ENCODE results near the gene SEC23A. TPM values are rescaled to one million over a fixed set of nuclear protein-coding genes. Genes with fewer than 3 reads are reported as not detected.
"Not testable (repeated sequence)": the region's sequence is repeated elsewhere in the genome, so short reads cannot be mapped to it uniquely, and the experiment has no call there.

The SEC23A gene
- total and polyA plus RNA-seq, 2 donors (not counting 1 experiment from before 2014, with no cell fraction given), result 13.2 to 52.3 TPM

GRCh38 chr14:39055786-39056474 lies 47.1 kb downstream of the SEC23A start:
- ChIA-PET CTCF (interaction anchor here (1.7 kb wide), 1 partner anchor 21 kb away, joined by 5 read pairs; no protein-coding TSS in a partner anchor), POLR2A (no interaction called here)
- no peak overlapping the region for H3K27ac ChIP-seq (ENCODE audit: low read length in 2 of 2)
- DNase-seq (peak; percentile 26), ATAC-seq (ENCODE audit: low read depth) (no peak)
- TF ChIP-seq CTCF (IDR thresholded peaks at IDR 0.05), result no peak
- no peak for TF ChIP-seq EZH2 (IDR thresholded peaks at IDR 0.05; ENCODE audit: borderline replicate concordance, insufficient read depth, low read depth, low read length, poor library complexity, severe bottlenecking)
- H4K20me1 ChIP-seq (ENCODE audit: control insufficient read depth, insufficient read depth, low read length, poor library complexity, severe bottlenecking), result no peaks in the 10 kb centered on the region
- H3K9me3 ChIP-seq (ENCODE audit: control extremely low read depth in 1 of 3, control insufficient read depth in 2 of 3, insufficient read depth in 1 of 3, low read length in 2 of 3), result peaks cover 18 to 45% (median 29%) of the 10 kb centered on the region in 3 donors
- Mint-ChIP-seq H3K9me3 (ENCODE audit: insufficient read depth) (peaks cover 8% of the 10 kb centered on the region), H3K4me3 (no peak overlapping the region), H3K27ac (no peak overlapping the region), H3K4me1 (peaks cover 12% of the 10 kb centered on the region), H3K27me3 (no peaks in the 10 kb centered on the region)
- no peak overlapping the region for H3K4me2 ChIP-seq (replicated peaks; ENCODE audit: low read depth, low read length, poor library complexity, severe bottlenecking)
- no peak overlapping the region for H2AFZ ChIP-seq (ENCODE audit: insufficient read depth, low read depth, low read length, poor library complexity, severe bottlenecking)
- WGBS (ENCODE audit: insufficient coverage), result 100% methylated on average over 6 of the region's 10 CpGs
- no peak overlapping the region for H3K4me3 ChIP-seq (ENCODE audit: control extremely low read depth in 1 of 5, extremely low read depth in 1 of 5, insufficient read depth in 1 of 5, low read depth in 2 of 5, low read length in 4 of 5)
- H3K36me3 ChIP-seq (replicated peaks in 1 of 2; ENCODE audit: control extremely low read depth in 1 of 2, control insufficient read depth in 1 of 2, extremely low read depth in 1 of 2, insufficient read depth in 2 of 2, low read length in 1 of 2), result peaks cover 27 to 64% of the 10 kb centered on the region in 2 experiments
- H3K27me3 ChIP-seq (replicated peaks in 1 of 4; ENCODE audit: control extremely low read depth in 1 of 4, control insufficient read depth in 3 of 4, insufficient read depth in 4 of 4, low read length in 3 of 4), result no peaks in the 10 kb centered on the region
- H3K4me1 ChIP-seq (ENCODE audit: control insufficient read depth in 2 of 2, insufficient read depth in 2 of 2, low read length in 2 of 2), result peaks cover 6 to 11% of the 10 kb centered on the region in 2 donors
- intact Hi-C loops (cut with micrococcal nuclease), result no loop called here
- H3K79me2 ChIP-seq (ENCODE audit: control insufficient read depth, insufficient read depth, low read length), result peaks cover 3% of the 10 kb centered on the region
- no peak overlapping the region for H3K9ac ChIP-seq (ENCODE audit: low read length)

GRCh38 chr14:39052869-39053454 lies 50.1 kb downstream of the SEC23A start:
- H3K27me3 ChIP-seq (replicated peaks in 1 of 4; ENCODE audit: control extremely low read depth in 1 of 4, control insufficient read depth in 3 of 4, insufficient read depth in 4 of 4, low read length in 3 of 4); CTCF ChIA-PET; H2AFZ ChIP-seq (ENCODE audit: insufficient read depth, low read depth, low read length, poor library complexity, severe bottlenecking); H3K4me3 ChIP-seq (ENCODE audit: control extremely low read depth in 1 of 5, extremely low read depth in 1 of 5, insufficient read depth in 1 of 5, low read depth in 2 of 5, low read length in 4 of 5); ATAC-seq (ENCODE audit: low read depth); H3K27ac ChIP-seq (ENCODE audit: low read length in 2 of 2); H3K27ac Mint-ChIP-seq; H3K4me2 ChIP-seq (replicated peaks; ENCODE audit: low read depth, low read length, poor library complexity, severe bottlenecking); H3K4me1 Mint-ChIP-seq; H3K9ac ChIP-seq (ENCODE audit: low read length); H4K20me1 ChIP-seq (ENCODE audit: control insufficient read depth, insufficient read depth, low read length, poor library complexity, severe bottlenecking); intact Hi-C loops (cut with micrococcal nuclease); DNase-seq; POLR2A ChIA-PET; H3K79me2 ChIP-seq (ENCODE audit: control insufficient read depth, insufficient read depth, low read length); H3K27me3 Mint-ChIP-seq; H3K4me3 Mint-ChIP-seq; H3K4me1 ChIP-seq (ENCODE audit: control insufficient read depth in 2 of 2, insufficient read depth in 2 of 2, low read length in 2 of 2); H3K9me3 Mint-ChIP-seq (ENCODE audit: insufficient read depth): not testable (repeated sequence)
- H3K36me3 ChIP-seq (replicated peaks in 1 of 2; ENCODE audit: control extremely low read depth in 1 of 2, control insufficient read depth in 1 of 2, extremely low read depth in 1 of 2, insufficient read depth in 2 of 2, low read length in 1 of 2), result peaks cover 28 to 82% of the 10 kb centered on the region in 2 experiments
- peaks cover 14 to 39% (median 29%) of the 10 kb centered on the region in 3 donors for H3K9me3 ChIP-seq (ENCODE audit: control extremely low read depth in 1 of 3, control insufficient read depth in 2 of 3, insufficient read depth in 1 of 3, low read length in 2 of 3)
- 100% methylated on average over 2 of the region's 5 CpGs for WGBS (ENCODE audit: insufficient coverage)

Measured in B cell (primary cell).